Tibial nerve (tissue), 4 donors: Measurements from ENCODE around the gene APBA3.

Experiments used
- EP300 ChIP-seq, 2 donors: sonication (generic); formaldehyde crosslinking; IDR thresholded peaks; one replicate each; pipeline ENCODE4 v1.6.1; 2017; ENCODE audit warnings: antibody characterized with exemption in 2 of 2, mild to moderate bottlenecking in 1 of 2
- POLR2A ChIP-seq, 2 donors: fragments of 450-650 bp; IDR thresholded peaks; one replicate each; pipeline ENCODE4 v1.6.1; 2017; ENCODE audit warnings: antibody characterized with exemption in 2 of 2, mild to moderate bottlenecking in 2 of 2, moderate library complexity in 2 of 2
- TF ChIP-seq, protein P1 (sequence below), 5 experiments: fragments of 200-600 bp in 3 of 5; fragments of 450-650 bp in 2 of 5; sonication (generic) in 3 of 5; IDR thresholded peaks; one replicate each; pipeline ENCODE4 v1.5.1; 2016 to 2019; ENCODE audit warnings: antibody characterized with exemption in 5 of 5, mild to moderate bottlenecking in 3 of 5, moderate library complexity in 2 of 5

DNA sequence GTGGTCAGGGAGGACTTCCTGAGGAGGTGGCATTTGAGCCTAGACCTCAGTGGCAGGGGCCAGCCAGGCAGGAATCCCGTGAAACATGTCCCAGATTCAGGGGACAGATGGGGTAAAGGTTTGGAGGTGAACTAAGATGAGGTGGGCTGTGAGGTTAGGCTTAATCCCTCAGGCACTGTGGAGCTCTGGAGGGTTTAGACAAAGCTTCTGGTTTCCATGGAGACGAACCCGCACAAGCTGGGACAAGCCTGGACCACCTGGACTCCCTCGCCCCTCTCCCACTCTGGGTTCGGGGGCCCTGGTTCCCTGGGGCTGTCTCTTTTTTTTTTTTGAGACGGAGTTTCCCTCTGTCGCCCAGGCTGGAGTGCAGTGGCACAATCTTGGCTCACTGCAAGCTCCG, 37.6 kb downstream of the APBA3 start:
- TF ChIP-seq, protein P1, sequence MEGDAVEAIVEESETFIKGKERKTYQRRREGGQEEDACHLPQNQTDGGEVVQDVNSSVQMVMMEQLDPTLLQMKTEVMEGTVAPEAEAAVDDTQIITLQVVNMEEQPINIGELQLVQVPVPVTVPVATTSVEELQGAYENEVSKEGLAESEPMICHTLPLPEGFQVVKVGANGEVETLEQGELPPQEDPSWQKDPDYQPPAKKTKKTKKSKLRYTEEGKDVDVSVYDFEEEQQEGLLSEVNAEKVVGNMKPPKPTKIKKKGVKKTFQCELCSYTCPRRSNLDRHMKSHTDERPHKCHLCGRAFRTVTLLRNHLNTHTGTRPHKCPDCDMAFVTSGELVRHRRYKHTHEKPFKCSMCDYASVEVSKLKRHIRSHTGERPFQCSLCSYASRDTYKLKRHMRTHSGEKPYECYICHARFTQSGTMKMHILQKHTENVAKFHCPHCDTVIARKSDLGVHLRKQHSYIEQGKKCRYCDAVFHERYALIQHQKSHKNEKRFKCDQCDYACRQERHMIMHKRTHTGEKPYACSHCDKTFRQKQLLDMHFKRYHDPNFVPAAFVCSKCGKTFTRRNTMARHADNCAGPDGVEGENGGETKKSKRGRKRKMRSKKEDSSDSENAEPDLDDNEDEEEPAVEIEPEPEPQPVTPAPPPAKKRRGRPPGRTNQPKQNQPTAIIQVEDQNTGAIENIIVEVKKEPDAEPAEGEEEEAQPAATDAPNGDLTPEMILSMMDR (IDR thresholded peaks at IDR 0.05): no peak
- TF ChIP-seq POLR2A (IDR thresholded peaks at IDR 0.05): no peak
- no peak for TF ChIP-seq EP300 (IDR thresholded peaks at IDR 0.05)
